CD14-positive monocyte (primary cell): ENCODE results near the gene ACSS1. TPM values are rescaled to one million over a fixed set of nuclear protein-coding genes. Genes with fewer than 3 reads are reported as not detected.

Source experiments
- DNase-seq, 3 donors: peaks; one replicate each; pipeline ENCODE4 v3.0.0-alpha.2; 2011 to 2022
- H2AFZ ChIP-seq: 2 replicates; pipeline ENCODE4 v1.6.0; 2012; ENCODE audit warnings: mild to moderate bottlenecking, low read depth, low read length, inconsistent platforms; ENCODE audit not compliant: insufficient read depth, poor library complexity, severe bottlenecking
- H3K27ac ChIP-seq, 2 donors: 1 replicate in 1 of 2; 2 replicates in 1 of 2; pipeline ENCODE4 v1.5.1; 2012 to 2013; ENCODE audit warnings: low read length in 2 of 2, control low read depth in 1 of 2, inconsistent platforms in 1 of 2, low read depth in 1 of 2, mild to moderate bottlenecking in 1 of 2
- H3K27me3 ChIP-seq, 2 donors: one replicate each; pipeline versions ENCODE4 v1.6.0 to v1.6.1; 2011 to 2013; ENCODE audit warnings: low read length in 2 of 2; ENCODE audit not compliant: control insufficient read depth in 2 of 2, insufficient read depth in 2 of 2
- H3K36me3 ChIP-seq, 2 donors: replicated peaks in 1 of 2; 1 replicate in 1 of 2; 2 replicates in 1 of 2; pipeline versions ENCODE4 v1.5.1 to v1.6.1; 2012 to 2013; ENCODE audit warnings: low read length in 2 of 2, control low read depth in 1 of 2, inconsistent platforms in 1 of 2, mild to moderate bottlenecking in 1 of 2; ENCODE audit not compliant: insufficient read depth in 2 of 2, control insufficient read depth in 1 of 2
- H3K4me1 ChIP-seq, 2 donors: 1 replicate in 1 of 2; 2 replicates in 1 of 2; pipeline versions ENCODE4 v1.5.1 to v1.6.1; 2012 to 2013; ENCODE audit warnings: low read length in 2 of 2, control low read depth in 1 of 2, inconsistent platforms in 1 of 2, mild to moderate bottlenecking in 1 of 2, moderate library complexity in 1 of 2; ENCODE audit not compliant: insufficient read depth in 2 of 2, control insufficient read depth in 1 of 2
- H3K4me2 ChIP-seq: replicated peaks from 2 replicates; pipeline ENCODE3; 2012; ENCODE audit warnings: low read length, moderate library complexity, mild to moderate bottlenecking; ENCODE audit not compliant: poor library complexity, severe bottlenecking; ENCODE audit errors: extremely low read depth
- H3K4me3 ChIP-seq, 3 experiments: fragments of 200-600 bp in 1 of 3; sonication (generic) in 1 of 3; replicated peaks in 1 of 3; 1 replicate in 2 of 3; 2 replicates in 1 of 3; pipeline ENCODE4 v1.5.1; 2011 to 2013; ENCODE audit warnings: low read length in 3 of 3, mild to moderate bottlenecking in 3 of 3, control low read depth in 2 of 3, low read depth in 2 of 3, inconsistent platforms in 1 of 3, moderate library complexity in 1 of 3
- H3K79me2 ChIP-seq: 2 replicates; pipeline ENCODE4 v1.6.0; 2012; ENCODE audit warnings: mild to moderate bottlenecking, control low read depth, inconsistent platforms, low read length, moderate library complexity; ENCODE audit not compliant: insufficient read depth
- H3K9ac ChIP-seq: 2 replicates; pipeline ENCODE4 v1.6.0; 2017; ENCODE audit warnings: low read length, mild to moderate bottlenecking; ENCODE audit not compliant: insufficient read depth, poor library complexity, severe bottlenecking
- H3K9me3 ChIP-seq, 2 donors: replicated peaks in 1 of 2; 1 replicate in 1 of 2; 2 replicates in 1 of 2; pipeline versions ENCODE4 v1.5.1 to v1.6.1; 2012 to 2013; ENCODE audit warnings: low read length in 2 of 2, control low read depth in 1 of 2; ENCODE audit not compliant: control insufficient read depth in 1 of 2, insufficient read depth in 1 of 2
- H4K20me1 ChIP-seq: 2 replicates; pipeline ENCODE4 v1.6.0; 2012; ENCODE audit warnings: mild to moderate bottlenecking, low read length, control low read depth, moderate library complexity; ENCODE audit not compliant: insufficient read depth
- H3K27ac Mint-ChIP-seq, 7 donors: one replicate each; pipeline ENCODE4 v1.8.0; 2020; ENCODE audit warnings: mild to moderate bottlenecking in 7 of 7, mixed read lengths in 7 of 7, moderate library complexity in 6 of 7, inconsistent platforms in 2 of 7
- H3K27me3 Mint-ChIP-seq, 3 donors: one replicate each; pipeline ENCODE4 v1.8.0; 2021 to 2022; ENCODE audit warnings: low read depth in 3 of 3, mild to moderate bottlenecking in 3 of 3, mixed read lengths in 3 of 3, moderate library complexity in 3 of 3, inconsistent platforms in 1 of 3
- H3K36me3 Mint-ChIP-seq, 2 donors: one replicate each; pipeline ENCODE4 v1.8.0; 2020; ENCODE audit warnings: mixed read lengths in 2 of 2, inconsistent platforms in 1 of 2, mild to moderate bottlenecking in 1 of 2
- H3K4me1 Mint-ChIP-seq: one replicate; pipeline ENCODE4 v1.8.0; 2020; ENCODE audit warnings: mild to moderate bottlenecking, mixed read lengths
- H3K4me3 Mint-ChIP-seq, 2 donors: one replicate each; pipeline ENCODE4 v1.8.0; 2020; ENCODE audit warnings: mild to moderate bottlenecking in 2 of 2, mixed read lengths in 2 of 2, moderate library complexity in 1 of 2
- H3K9me3 Mint-ChIP-seq, 7 donors: one replicate each; pipeline ENCODE4 v1.8.0; 2020 to 2022; ENCODE audit warnings: mixed read lengths in 7 of 7, mild to moderate bottlenecking in 6 of 7, moderate library complexity in 6 of 7, inconsistent platforms in 2 of 7
- CTCF ChIP-seq: fragments of 200-600 bp; IDR thresholded peaks from one replicate; pipeline ENCODE4 v1.8.0; 2022; ENCODE audit warnings: antibody characterized with exemption, mild to moderate bottlenecking
- WGBS: methylation state at CpG from one replicate; pipeline ENCODE4 v1.1.5; 2013; ENCODE audit warnings: missing lambda C conversion rate; ENCODE audit not compliant: insufficient coverage; 5-methylcytosine and 5-hydroxymethylcytosine counted together
- intact Hi-C, 2 donors: fragments of 100-400 bp; cut with micrococcal nuclease; formaldehyde crosslinking; loops; one replicate each; pipeline versions ENCODE4 v1.15.0 to v1.15.1; 2023
- polyA plus RNA-seq, 3 donors: library from polyadenylated mRNA; depleted of rRNA in 1 of 3; unstranded in 2 of 3; stranded (reverse) in 1 of 3; fragments of 300-500 nt in 2 of 3; fragments of >200 nt in 1 of 3; fragmentation: Illumina TruSeq in 2 of 3; gene quantifications; 1 replicate in 2 of 3; 2 replicates in 1 of 3; pipeline ENCODE4 v1.2.3, GENCODE V29; 2012 to 2021

The ACSS1 gene
- polyA plus RNA-seq, 3 donors: 26.6 to 32.0 (median 27.6) TPM

GRCh38 chr20:25061103-25061799 lies 3.3 kb upstream of the ACSS1 start:
- Histone ChIP-seq H3K4me3 (no peak overlapping the region), H3K4me2 (no peak overlapping the region), H3K9me3 (no peaks in the 10 kb centered on the region), H2AFZ (no peak overlapping the region), H3K36me3 (no peaks in the 10 kb centered on the region), H3K79me2 (peaks cover 8% of the 10 kb centered on the region), H3K4me1 (peaks cover 17 to 19% of the 10 kb centered on the region in 2 donors), H3K27ac (no peak overlapping the region), H3K9ac (no peak overlapping the region), H3K27me3 (no peaks in the 10 kb centered on the region), H4K20me1 (peaks cover 7% of the 10 kb centered on the region)
- Mint-ChIP-seq H3K4me3 (no peak overlapping the region), H3K27me3 (peaks cover 6 to 14% (median 11%) of the 10 kb centered on the region in 3 donors), H3K4me1 (peaks cover 15% of the 10 kb centered on the region), H3K9me3 (peaks cover 0 to 2% (median 0%) of the 10 kb centered on the region in 7 donors), H3K27ac (peak overlapping the region in 1 of 7 donors; percentile 13), H3K36me3 (no peaks in the 10 kb centered on the region)
- intact Hi-C loops: loop anchor here in 1 of 2 donors (10.0 kb wide), 1 partner anchor 134 kb away; the partner anchor contains the start of gene ENTPD6
- no peak for DNase-seq
- WGBS: 96% methylated on average over 4 of the region's 7 CpGs
- TF ChIP-seq CTCF: no peak

- no peak overlapping the region for H3K4me3 Mint-ChIP-seq
- intact Hi-C loops: loop anchor here in 1 of 2 donors (5.0 to 10.0 kb wide), 3 partner anchors 135 to 335 kb away; partner anchors contain the start of genes ABHD12, ENTPD6 and PYGB
- TF ChIP-seq CTCF: no peak
- H3K36me3 Mint-ChIP-seq: peaks cover 0 to 3% of the 10 kb centered on the region in 2 donors
- H3K4me1 Mint-ChIP-seq: peaks cover 24% of the 10 kb centered on the region
- Histone ChIP-seq H3K27me3 (no peaks in the 10 kb centered on the region), H3K4me1 (peaks cover 23 to 29% of the 10 kb centered on the region in 2 donors), H3K36me3 (no peaks in the 10 kb centered on the region), H3K9me3 (no peaks in the 10 kb centered on the region), H4K20me1 (peaks cover 17% of the 10 kb centered on the region), H3K79me2 (peaks cover 16% of the 10 kb centered on the region), H3K4me3 (no peak overlapping the region), H3K9ac (no peak overlapping the region), H3K4me2 (no peak overlapping the region), H3K27ac (no peak overlapping the region), H2AFZ (no peak overlapping the region)
- H3K27me3 Mint-ChIP-seq: peaks cover 6 to 14% (median 11%) of the 10 kb centered on the region in 3 donors
- 96% methylated on average over 5 of the region's 8 CpGs for WGBS
- DNase-seq: no peak
- peaks cover 0 to 2% (median 0%) of the 10 kb centered on the region in 7 donors for H3K9me3 Mint-ChIP-seq
- H3K27ac Mint-ChIP-seq: no peak overlapping the region
Observed at GRCh38 chr20:25059866-25060465, 2.0 kb upstream of the ACSS1 start.
